Fibroblast of pulmonary artery (primary cell): ENCODE results near the gene ALDH16A1.

Experiments used
- DNase-seq: peaks from one replicate; pipeline ENCODE4 v3.0.0-alpha.2; 2010; ENCODE audit warnings: low read depth
- H3K4me3 ChIP-seq: replicated peaks from 2 replicates; pipeline ENCODE4 v1.5.1; 2011; ENCODE audit warnings: low read depth, mild to moderate bottlenecking, control low read depth, low read length, moderate library complexity
- CTCF ChIP-seq: IDR thresholded peaks from 2 replicates; pipeline ENCODE4 v1.5.1; 2011; ENCODE audit warnings: mild to moderate bottlenecking, control low read depth, low read length, inconsistent platforms; ENCODE audit errors: missing control alignments

ALDH16A1 gene

GRCh38 chr19:49435670-49436069 lies 17.4 kb upstream of the ALDH16A1 start:
- no peak for DNase-seq
- TF ChIP-seq CTCF: no peak

GRCh38 chr19:49436381-49437017 lies 16.5 kb upstream of the ALDH16A1 start:
- TF ChIP-seq CTCF: no peak
- DNase-seq: no peak
- H3K4me3 ChIP-seq: no peak overlapping the region

More at GRCh38 chr19:49435670-49436069, 17.4 kb upstream of the ALDH16A1 start:
- no peak overlapping the region for H3K4me3 ChIP-seq

- DNase-seq: no peak
- no peak overlapping the region for H3K4me3 ChIP-seq
- TF ChIP-seq CTCF: no peak
Observed at GRCh38 chr19:49437231-49437630, 15.8 kb upstream of the ALDH16A1 start.

GRCh38 chr19:49438261-49438660 lies 14.8 kb upstream of the ALDH16A1 start:
- no peak overlapping the region for H3K4me3 ChIP-seq
- no peak for TF ChIP-seq CTCF
- no peak for DNase-seq

GRCh38 chr19:49439836-49440235 lies 13.2 kb upstream of the ALDH16A1 start:
- DNase-seq: no peak
- H3K4me3 ChIP-seq: no peak overlapping the region
- no peak for TF ChIP-seq CTCF

- no peak overlapping the region for H3K4me3 ChIP-seq
- no peak for DNase-seq
- TF ChIP-seq CTCF: no peak
Observed at GRCh38 chr19:49440439-49441209, 12.4 kb upstream of the ALDH16A1 start.
